A204.1 (cell line): ENCODE results near the gene PTGDS.

Experiments used
- FAIRE-seq: peaks from 2 replicates; lab custom pipeline; 2012; peaks lifted over from hg19 to GRCh38; lab: Jason Lieb, UNC

The PTGDS gene

GRCh38 chr9:136977223-136977622, at the start of gene PTGDS:
PTGDS (plus strand) TSS chr9:136977504; CDS start chr9:136977579, 75 bp downstream.
- FAIRE-seq, result no peak

DNA sequence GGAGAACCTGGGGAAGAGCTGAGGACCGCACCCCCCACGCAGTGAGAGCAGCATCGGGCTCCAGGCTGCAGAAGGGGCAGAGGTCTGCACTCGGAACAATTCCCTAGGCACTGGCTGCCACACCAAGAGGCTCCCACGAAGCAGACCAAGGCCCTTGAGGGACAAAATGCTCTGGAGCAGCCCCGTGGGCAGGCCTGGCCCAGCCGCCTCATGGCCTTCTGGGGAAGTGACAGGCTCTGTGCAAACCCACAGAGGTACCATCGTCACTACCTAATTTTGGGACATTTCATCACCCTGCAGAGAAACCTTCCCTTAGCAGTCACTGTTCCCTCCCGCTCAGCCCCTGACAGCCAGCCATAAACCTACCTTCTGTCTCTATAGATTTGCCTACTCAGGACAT, 48.7 kb upstream of the PTGDS start:
- FAIRE-seq, result no peak

GRCh38 chr9:136930014-136930413, 47.3 kb upstream of the PTGDS start:
- FAIRE-seq, result no peak

DNA sequence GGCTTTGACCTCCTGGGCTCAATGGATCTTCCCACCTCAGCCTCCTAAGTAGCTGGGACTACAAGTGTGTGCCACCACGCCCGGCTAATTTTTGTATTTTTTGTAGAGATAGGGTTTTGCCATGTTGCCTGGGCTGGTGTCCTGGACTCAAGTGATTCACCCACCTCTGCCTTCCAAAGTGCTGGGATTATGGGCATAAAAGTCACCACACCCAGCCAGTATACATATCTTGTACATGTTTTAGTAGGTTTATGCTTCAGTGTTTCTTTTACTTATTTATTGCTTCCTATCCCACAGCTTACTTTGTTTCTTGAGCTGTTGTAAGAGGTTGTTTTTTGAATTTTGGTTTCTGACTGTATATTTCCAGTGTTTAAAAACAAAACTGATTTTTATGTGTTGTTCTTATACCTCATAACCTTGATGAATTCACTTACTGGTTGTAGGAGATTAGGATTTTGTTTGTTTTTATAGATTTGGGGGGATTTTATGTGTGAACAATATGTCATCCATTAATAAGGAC, 45.6 kb upstream of the PTGDS start:
- FAIRE-seq, result no peak

- no peak for FAIRE-seq
These were observed 43.0 kb upstream of the PTGDS start for GRCh38 chr9:136934277-136934676.

DNA sequence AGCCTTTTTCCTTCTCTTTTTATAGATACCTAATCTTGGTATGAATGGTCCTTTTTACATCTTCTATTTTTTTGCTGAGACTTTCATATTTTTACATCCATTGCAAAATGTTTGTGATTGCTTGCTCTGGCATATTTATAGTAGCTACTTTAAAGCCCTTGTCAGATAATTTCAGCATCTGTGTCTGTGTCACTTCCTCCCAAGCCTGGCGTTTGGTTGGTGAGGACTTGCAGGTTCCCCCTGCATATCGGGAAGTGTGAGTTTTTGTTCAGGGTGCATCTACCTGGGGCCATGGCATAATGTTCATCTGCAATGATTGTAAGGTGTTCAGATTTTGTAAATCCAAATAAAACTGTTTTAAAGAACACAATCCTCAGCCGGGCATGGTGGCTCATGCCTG, 41.7 kb upstream of the PTGDS start:
- no peak for FAIRE-seq

GRCh38 chr9:136936645-136937170, 40.6 kb upstream of the PTGDS start:
- FAIRE-seq, result no peak

DNA sequence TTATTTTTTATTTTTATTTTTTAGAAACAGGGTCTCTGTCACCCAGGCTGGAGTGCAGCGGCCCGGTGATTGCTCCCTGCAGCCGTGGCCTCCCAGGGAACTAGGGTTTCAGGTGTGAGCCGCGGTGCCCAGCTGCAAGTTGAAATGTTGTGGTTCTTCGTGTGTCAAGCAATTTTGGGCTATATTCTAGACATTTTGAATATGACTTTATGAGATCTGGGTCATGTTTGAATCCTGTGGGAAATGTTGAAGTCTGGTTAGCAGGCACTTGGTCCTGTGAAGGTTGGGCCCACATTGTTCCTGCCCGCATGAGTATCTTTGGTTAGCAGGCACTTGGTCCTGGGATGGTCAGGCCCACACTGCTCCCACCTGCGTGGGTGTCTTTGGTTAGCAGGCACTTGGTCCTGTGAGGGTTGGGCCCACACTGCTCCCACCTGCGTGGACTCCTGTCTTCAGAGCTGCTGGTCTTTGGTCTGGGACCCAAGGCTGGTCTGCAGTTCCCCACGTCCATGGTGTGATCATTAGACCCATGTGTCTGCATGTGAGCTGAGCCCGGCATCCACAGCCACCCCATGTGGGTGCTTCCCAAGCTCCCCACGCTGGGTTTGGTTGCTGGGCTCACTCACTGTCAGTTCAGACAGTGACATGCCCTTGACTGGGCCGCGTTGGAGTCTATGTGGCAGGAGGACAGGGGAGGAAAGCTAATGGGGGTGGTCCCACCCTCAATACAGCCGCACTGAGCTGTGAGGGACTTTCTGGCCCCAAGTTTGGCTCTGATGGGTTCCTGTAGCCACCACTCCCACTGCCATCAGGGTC, 39.9 kb upstream of the PTGDS start:
- no peak for FAIRE-seq

DNA sequence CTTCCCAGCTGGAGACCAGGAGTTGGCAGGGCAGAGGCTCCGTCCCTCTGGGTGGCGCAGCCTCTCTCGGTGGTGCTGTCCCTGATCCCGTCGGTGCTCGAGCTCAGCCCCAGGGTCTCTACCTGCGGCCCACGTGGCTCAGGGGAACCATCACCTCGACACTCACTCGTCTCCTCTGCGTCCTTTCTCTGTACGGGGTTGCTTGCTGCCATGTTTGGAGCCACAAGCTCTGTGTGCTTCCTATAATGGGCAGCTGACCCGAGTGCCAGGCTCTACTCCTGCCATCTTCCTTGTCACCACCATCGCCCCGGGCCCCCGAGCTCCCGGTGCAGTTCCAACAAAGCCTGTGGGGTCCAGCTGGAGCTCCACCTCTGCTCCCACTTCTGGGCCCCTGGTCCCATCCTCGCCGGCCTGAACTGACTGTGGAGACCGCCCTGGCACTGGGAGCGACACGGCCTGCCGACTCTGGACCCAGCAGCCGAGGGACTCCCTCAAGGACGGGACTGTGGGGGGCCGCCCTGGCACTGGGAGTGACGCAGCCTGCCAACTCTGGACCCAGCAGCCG, 37.8 kb upstream of the PTGDS start:
- FAIRE-seq, result no peak

- FAIRE-seq, result no peak
These were observed 37.2 kb upstream of the PTGDS start for GRCh38 chr9:136939996-136940525.

- no peak for FAIRE-seq
These were observed 36.6 kb upstream of the PTGDS start for GRCh38 chr9:136940526-136941230.

DNA sequence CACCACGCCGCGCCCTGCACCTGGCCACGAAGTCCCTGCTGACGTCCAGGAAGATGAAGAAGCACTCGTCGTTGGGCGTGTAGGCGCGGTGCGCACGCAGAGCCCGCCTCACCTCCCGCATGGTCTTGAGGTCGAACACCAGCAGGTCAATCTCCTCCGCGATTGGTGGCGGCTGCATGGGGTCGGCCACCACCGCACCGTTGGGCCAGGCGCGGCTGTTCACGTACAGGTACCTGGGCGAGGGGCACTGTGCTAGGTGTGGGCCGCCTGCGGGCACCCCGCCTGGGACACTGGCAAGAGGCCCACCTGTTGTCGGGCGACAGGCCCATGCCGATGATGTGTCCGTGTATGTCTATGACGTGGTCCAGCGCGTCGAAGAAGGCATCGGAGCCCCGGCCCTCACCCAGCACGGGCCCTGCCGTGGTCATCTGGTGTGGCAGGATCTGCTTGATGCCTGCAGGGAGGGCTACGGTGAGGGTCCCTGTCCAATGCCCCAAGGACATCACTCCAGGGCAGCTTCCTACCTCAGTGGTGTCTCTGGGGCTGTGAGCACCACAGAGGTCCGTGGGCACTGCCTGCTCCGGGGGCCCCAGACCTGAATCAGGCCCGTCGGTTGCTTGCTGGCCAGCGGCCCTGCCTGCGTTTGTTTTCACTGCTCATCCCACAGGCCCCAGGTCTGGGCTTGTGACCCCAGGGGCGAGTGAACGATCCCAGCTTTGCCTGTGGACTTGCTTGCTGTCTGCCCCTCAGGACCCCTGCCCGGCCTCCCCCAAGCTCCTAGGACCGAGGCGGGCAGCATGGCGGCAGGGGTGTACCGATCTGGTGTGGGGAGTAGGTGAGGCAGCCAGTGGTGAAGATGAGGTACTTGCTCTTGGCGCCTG, 35.8 kb upstream of the PTGDS start:
- no peak for FAIRE-seq

- no peak for FAIRE-seq
These were observed 35.0 kb upstream of the PTGDS start for GRCh38 chr9:136942112-136942880.

DNA sequence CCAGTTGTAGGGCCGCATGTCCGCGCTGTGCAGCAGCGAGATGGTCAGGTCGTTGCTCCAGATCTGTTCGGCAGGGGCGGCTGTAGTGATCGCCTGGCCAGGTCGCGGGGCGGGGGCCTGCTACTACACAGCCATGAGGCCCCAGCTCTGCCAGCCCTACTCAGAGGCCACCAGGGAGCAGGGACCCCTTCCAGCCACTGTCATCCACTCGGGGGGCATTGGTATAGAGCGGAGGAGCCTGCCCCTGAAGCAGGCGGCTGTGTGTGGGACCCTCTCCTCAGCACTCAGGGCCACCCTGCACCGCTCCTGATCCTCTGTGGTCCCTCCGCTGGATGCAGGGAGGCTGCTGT, 34.4 kb upstream of the PTGDS start:
- FAIRE-seq, result no peak

GRCh38 chr9:136943291-136944211, 33.8 kb upstream of the PTGDS start:
- no peak for FAIRE-seq

- FAIRE-seq, result no peak
These were observed 33.1 kb upstream of the PTGDS start for GRCh38 chr9:136944212-136944518.

- FAIRE-seq, result no peak
These were observed 32.6 kb upstream of the PTGDS start, which contains the start of the genes C8G and FBXW5 for GRCh38 chr9:136944519-136945332. C8G (plus strand) TSS chr9:136945243; CDS start chr9:136945321, 78 bp downstream. FBXW5 (minus strand) TSS chr9:136944738; CDS start chr9:136944083, 655 bp downstream.

- FAIRE-seq, result no peak
These were observed 31.7 kb upstream of the PTGDS start for GRCh38 chr9:136945333-136946227.
